Testis (tissue), 2 donors: Measurements from ENCODE around the gene TRAF7.

Experiments used
- CTCF ChIP-seq, 3 experiments: fragments of 450-650 bp in 2 of 3; fragments of 200-600 bp in 1 of 3; sonication (generic) in 1 of 3; IDR thresholded peaks; one replicate each; pipeline ENCODE4 v1.5.1; 2016 to 2019; ENCODE audit warnings: antibody characterized with exemption in 3 of 3, mild to moderate bottlenecking in 2 of 3, moderate library complexity in 1 of 3
- POLR2A ChIP-seq: fragments of 450-650 bp; IDR thresholded peaks from one replicate; pipeline ENCODE4 v1.6.1; 2017; ENCODE audit warnings: antibody characterized with exemption, mild to moderate bottlenecking, moderate library complexity

DNA sequence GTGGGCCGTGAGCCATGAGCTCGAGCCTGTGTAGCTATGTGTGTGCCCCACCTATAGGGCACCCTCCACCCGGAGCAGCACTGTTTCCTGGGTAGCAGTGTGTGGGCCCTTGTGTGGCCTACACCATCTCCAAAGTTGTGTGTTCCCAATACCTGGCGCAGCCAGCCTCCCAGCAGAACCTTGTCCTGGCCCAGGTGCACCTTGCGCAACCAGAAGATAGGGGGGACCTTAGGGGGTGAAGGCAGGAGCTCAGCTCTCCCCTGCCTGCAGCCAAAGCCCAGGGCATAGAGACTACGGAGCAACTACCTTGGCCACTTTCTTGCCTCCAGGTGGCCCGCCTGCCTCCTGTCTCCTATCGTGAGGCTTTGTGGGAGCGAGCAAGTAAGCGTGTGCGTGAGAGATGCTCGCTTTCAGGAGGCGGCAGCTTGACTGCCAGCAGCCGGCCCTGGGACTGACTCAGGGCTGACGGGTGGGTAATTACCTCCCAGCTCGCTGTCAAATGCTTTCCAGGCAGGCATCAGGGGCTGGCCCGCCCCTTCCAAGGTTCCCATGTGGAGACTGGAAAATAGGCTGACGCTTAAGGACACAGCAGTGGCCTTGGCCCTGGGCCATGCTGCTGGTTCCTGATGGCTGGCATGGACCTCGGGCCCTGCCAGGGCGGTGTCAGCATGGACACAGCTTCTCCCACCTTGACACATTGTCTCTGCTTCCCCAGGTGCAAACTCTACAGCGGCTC, 19.0 kb downstream of the TRAF7 start:
- TF ChIP-seq POLR2A (no peak), CTCF (IDR thresholded peaks at IDR 0.05) (no peak)
